ENCODE results near the gene FOXP1.

DNA sequence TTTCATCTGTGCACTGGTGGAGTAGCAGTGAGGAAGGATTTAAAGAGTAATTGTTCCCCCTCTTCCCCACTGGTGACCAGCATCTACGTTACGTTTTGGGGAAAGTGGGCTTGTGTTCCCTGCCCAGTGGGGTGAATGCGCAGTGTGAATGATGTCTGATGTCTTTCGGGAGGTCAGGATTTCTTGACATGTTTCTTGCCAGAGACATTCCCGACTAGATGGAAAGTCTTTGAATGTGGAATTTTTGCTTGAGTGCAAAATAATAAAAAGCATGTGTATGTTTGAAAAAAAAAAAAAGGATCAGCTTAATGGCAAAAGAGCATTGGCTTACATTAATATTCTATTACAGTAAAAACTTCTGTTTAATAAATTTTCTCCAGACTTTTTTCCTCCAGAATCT, 632.2 kb downstream of the FOXP1 start:
- TF ChIP-seq, protein P1, sequence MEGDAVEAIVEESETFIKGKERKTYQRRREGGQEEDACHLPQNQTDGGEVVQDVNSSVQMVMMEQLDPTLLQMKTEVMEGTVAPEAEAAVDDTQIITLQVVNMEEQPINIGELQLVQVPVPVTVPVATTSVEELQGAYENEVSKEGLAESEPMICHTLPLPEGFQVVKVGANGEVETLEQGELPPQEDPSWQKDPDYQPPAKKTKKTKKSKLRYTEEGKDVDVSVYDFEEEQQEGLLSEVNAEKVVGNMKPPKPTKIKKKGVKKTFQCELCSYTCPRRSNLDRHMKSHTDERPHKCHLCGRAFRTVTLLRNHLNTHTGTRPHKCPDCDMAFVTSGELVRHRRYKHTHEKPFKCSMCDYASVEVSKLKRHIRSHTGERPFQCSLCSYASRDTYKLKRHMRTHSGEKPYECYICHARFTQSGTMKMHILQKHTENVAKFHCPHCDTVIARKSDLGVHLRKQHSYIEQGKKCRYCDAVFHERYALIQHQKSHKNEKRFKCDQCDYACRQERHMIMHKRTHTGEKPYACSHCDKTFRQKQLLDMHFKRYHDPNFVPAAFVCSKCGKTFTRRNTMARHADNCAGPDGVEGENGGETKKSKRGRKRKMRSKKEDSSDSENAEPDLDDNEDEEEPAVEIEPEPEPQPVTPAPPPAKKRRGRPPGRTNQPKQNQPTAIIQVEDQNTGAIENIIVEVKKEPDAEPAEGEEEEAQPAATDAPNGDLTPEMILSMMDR (IDR thresholded peaks at IDR 0.05; ENCODE audit: insufficient read depth, low read length, poor library complexity, severe bottlenecking): no peak
- no peak for TF ChIP-seq EZH2phosphoT487 (conservative IDR thresholded peaks at IDR 0.05; ENCODE audit: low read length)

All from SU-DHL-6 (cell line).